HepG2 (cell line): Measurements from ENCODE around the gene TRPT1. TPM values are rescaled to one million over a fixed set of nuclear protein-coding genes. Genes with fewer than 3 reads are reported as not detected.
A peak's percentile ranks its signal among the peaks of the same experiment; 100 is the strongest.

ENCODE experiments used
- ATAD3A ChIP-seq: sonication (generic); formaldehyde crosslinking; IDR thresholded peaks from 2 replicates; pipeline ENCODE4 v1.4.0; 2020; ENCODE audit warnings: missing genetic modification reagents
- CENPBD1 ChIP-seq: sonication (generic); formaldehyde crosslinking; IDR thresholded peaks from 2 replicates; pipeline ENCODE4 v1.8.0; 2022; ENCODE audit warnings: missing genetic modification reagents, low read depth, mild to moderate bottlenecking, borderline replicate concordance
- GTF3A ChIP-seq: sonication (generic); formaldehyde crosslinking; conservative IDR thresholded peaks from 2 replicates; pipeline ENCODE4 v1.4.0; 2020; ENCODE audit warnings: mild to moderate bottlenecking, missing genetic modification reagents
- HNRNPL ChIP-seq: fragments of 200-400 bp; formaldehyde crosslinking; IDR thresholded peaks from 2 replicates; pipeline ENCODE4 v1.6.1; 2017; ENCODE audit warnings: mild to moderate bottlenecking, low read depth, low read length
- LBX2 ChIP-seq: sonication (generic); formaldehyde crosslinking; IDR thresholded peaks from 2 replicates; pipeline ENCODE4 v1.5.0; 2020; ENCODE audit warnings: missing genetic modification reagents, mild to moderate bottlenecking, borderline replicate concordance
- LCORL ChIP-seq, 2 experiments: fragments of 450-650 bp in 1 of 2; sonication (generic) in 1 of 2; formaldehyde crosslinking in 1 of 2; IDR thresholded peaks; 2 replicates each; pipeline versions ENCODE4 v1.5.0 to v1.6.1; 2017 to 2020; ENCODE audit warnings: antibody characterized with exemption in 1 of 2, missing genetic modification reagents in 1 of 2
- MYNN ChIP-seq: sonication (generic); formaldehyde crosslinking; IDR thresholded peaks from 2 replicates; pipeline ENCODE4 v1.4.0; 2020; ENCODE audit warnings: mild to moderate bottlenecking, low read depth, missing genetic modification reagents
- NCOA5 ChIP-seq: sonication (generic); formaldehyde crosslinking; IDR thresholded peaks from 2 replicates; pipeline ENCODE4 v1.4.0; 2020; ENCODE audit warnings: missing genetic modification reagents
- NFATC3 ChIP-seq: sonication (generic); formaldehyde crosslinking; IDR thresholded peaks from 2 replicates; pipeline ENCODE4 v1.5.1; 2020; ENCODE audit warnings: mild to moderate bottlenecking, missing genetic modification reagents
- NFIB ChIP-seq: sonication (generic); formaldehyde crosslinking; IDR thresholded peaks from 2 replicates; pipeline ENCODE4 v1.9.0; 2021; ENCODE audit warnings: missing genetic modification reagents, mild to moderate bottlenecking, borderline replicate concordance
- NKX3-1 ChIP-seq: sonication (generic); formaldehyde crosslinking; IDR thresholded peaks from 2 replicates; pipeline ENCODE4 v1.5.0; 2020; ENCODE audit warnings: missing genetic modification reagents
- NONO ChIP-seq, 2 experiments: fragments of 450-650 bp in 1 of 2; sonication (generic) in 1 of 2; formaldehyde crosslinking in 1 of 2; IDR thresholded peaks in 1 of 2; conservative IDR thresholded peaks in 1 of 2; 2 replicates each; pipeline versions ENCODE4 v1.6.1 to v1.8.0; 2017 to 2022; ENCODE audit warnings: mild to moderate bottlenecking in 1 of 2, missing genetic modification reagents in 1 of 2, moderate library complexity in 1 of 2
- RCOR2 ChIP-seq: IDR thresholded peaks from 2 replicates; pipeline ENCODE4 v1.6.1; 2016; ENCODE audit warnings: missing biosample characterization, missing genetic modification reagents
- SIN3B ChIP-seq: fragments of 150-350 bp; IDR thresholded peaks from 2 replicates; pipeline ENCODE4 v1.6.1; 2014; ENCODE audit warnings: low read length
- TCF7L2 ChIP-seq: IDR thresholded peaks from 2 replicates; pipeline ENCODE4 v1.6.1; 2011; ENCODE audit warnings: mild to moderate bottlenecking, low read depth, low read length, moderate library complexity
- TEAD3 ChIP-seq: optimal IDR thresholded peaks from 2 replicates; pipeline ENCODE3; 2016; ENCODE audit warnings: borderline replicate concordance
- THAP11 ChIP-seq: IDR thresholded peaks from 2 replicates; pipeline ENCODE4 v1.6.1; 2016; ENCODE audit warnings: missing biosample characterization, missing genetic modification reagents
- ZEB1 ChIP-seq: IDR thresholded peaks from 2 replicates; pipeline ENCODE4 v1.6.1; 2012; ENCODE audit warnings: mild to moderate bottlenecking, low read depth, inconsistent platforms; ENCODE audit not compliant: insufficient replicate concordance
- ZMYM2 ChIP-seq: sonication (generic); formaldehyde crosslinking; IDR thresholded peaks from 2 replicates; pipeline ENCODE4 v1.8.0; 2022; ENCODE audit warnings: mild to moderate bottlenecking, missing genetic modification reagents
- ZNF275 ChIP-seq: sonication (generic); formaldehyde crosslinking; IDR thresholded peaks from 2 replicates; pipeline ENCODE4 v1.8.0; 2022; ENCODE audit warnings: missing genetic modification reagents, mild to moderate bottlenecking, inconsistent platforms, borderline replicate concordance
- ZNF550 ChIP-seq: sonication (generic); formaldehyde crosslinking; IDR thresholded peaks from 2 replicates; pipeline ENCODE4 v1.4.0; 2020; ENCODE audit warnings: mild to moderate bottlenecking, missing genetic modification reagents, borderline replicate concordance
- ZNF574 ChIP-seq: sonication (generic); formaldehyde crosslinking; IDR thresholded peaks from 2 replicates; pipeline ENCODE4 v1.4.0; 2020; ENCODE audit warnings: missing genetic modification reagents
- ZNF737 ChIP-seq: sonication (generic); formaldehyde crosslinking; IDR thresholded peaks from 2 replicates; pipeline ENCODE4 v1.5.0; 2020; ENCODE audit warnings: missing genetic modification reagents, mild to moderate bottlenecking, borderline replicate concordance
- ZNF879 ChIP-seq: sonication (generic); formaldehyde crosslinking; IDR thresholded peaks from 2 replicates; pipeline ENCODE4 v1.8.1; 2023; ENCODE audit warnings: missing genetic modification reagents
- ZNF883 ChIP-seq: sonication (generic); formaldehyde crosslinking; IDR thresholded peaks from 2 replicates; pipeline ENCODE4 v1.5.1; 2020; ENCODE audit warnings: mild to moderate bottlenecking, missing genetic modification reagents; ENCODE audit errors: not compliant biosample characterization
- ZSCAN20 ChIP-seq: sonication (generic); formaldehyde crosslinking; IDR thresholded peaks from 2 replicates; pipeline ENCODE4 v1.4.0; 2020; ENCODE audit warnings: missing genetic modification reagents, mild to moderate bottlenecking, borderline replicate concordance
- polyA plus RNA-seq, 8 experiments: library from polyadenylated mRNA; depleted of rRNA in 3 of 8; stranded (reverse) in 7 of 8; unstranded in 1 of 8; fragments of >200 nt; fragmentation: Illumina TruSeq in 4 of 8; extraction: Trizol in 4 of 8; gene quantifications; 2 replicates each; pipeline versions ENCODE4 v1.2.1 to v1.2.3, GENCODE V29; 2011 to 2016; ENCODE audit warnings: low read depth in 4 of 8, missing spikeins in 1 of 8, mixed read lengths in 1 of 8; ENCODE audit not compliant: insufficient read depth in 1 of 8
- total RNA-seq, 5 experiments: library from RNA; depleted of rRNA; stranded (reverse); fragments of >200 nt; fragmentation: Illumina TruSeq; extraction: Trizol; gene quantifications; 2 replicates each; pipeline ENCODE4 v1.2.3, GENCODE V29; 2016; ENCODE audit warnings: low read depth in 1 of 5

Gene TRPT1
- total and polyA plus RNA-seq, 2 of the 13 experiments (the other 11 are each of a cell fraction or from before 2014, with no cell fraction given) = 24.8 to 40.7 TPM

GRCh38 chr11:64185175-64185692, 40.8 kb downstream of the TRPT1 start (continued):
- TF ChIP-seq MYNN (no peak), ZNF275 (CRISPR knock-in tag) (peak; percentile 80; the same call in 1 of the 2 replicates), ZEB1 (no peak), NONO (IDR thresholded peaks at IDR 0.05) (no peak), NONO (CRISPR knock-in tag; conservative IDR thresholded peaks at IDR 0.05) (peak; percentile 79; the same call in 1 of the 2 replicates), THAP11 (CRISPR knock-in tag) (peak; percentile 73; the same call in 1 of the 2 replicates), CENPBD1 (CRISPR knock-in tag) (no peak; the same call in 1 of the 2 replicates), SIN3B (no peak), LCORL (IDR thresholded peaks at IDR 0.05) (no peak), LCORL (CRISPR knock-in tag; IDR thresholded peaks at IDR 0.05) (peak; percentile 61; the same call in 1 of the 2 replicates), ZNF550 (CRISPR knock-in tag) (peak; percentile 97), ATAD3A (CRISPR knock-in tag) (peak; percentile 75; the same call in 1 of the 2 replicates), HNRNPL (no peak), TEAD3 (CRISPR knock-in tag) (peak; percentile 64), ZNF883 (CRISPR knock-in tag) (peak; percentile 99), NKX3-1 (no peak), ZSCAN20 (CRISPR knock-in tag) (no peak; the same call in 1 of the 2 replicates), NFATC3 (peak; percentile 100), TCF7L2 (no peak), ZMYM2 (CRISPR knock-in tag) (0 out of 2 replicates have a peak, but pooled peaks have one; percentile 74), GTF3A (CRISPR knock-in tag) (no peak), ZNF879 (CRISPR knock-in tag) (peak; percentile 96; the same call in 1 of the 2 replicates), NFIB (CRISPR knock-in tag) (0 out of 2 replicates have a peak, but pooled peaks have one; percentile 79), LBX2 (CRISPR knock-in tag) (0 out of 2 replicates have a peak, but pooled peaks have one; percentile 72), RCOR2 (CRISPR knock-in tag) (no peak), NCOA5 (no peak), ZNF737 (peak; percentile 99), ZNF574 (peak; percentile 74)
